NCI-H2196 treated with DMSO at 0.1 percent for 48 hours (cell line): Measurements from ENCODE around the gene E2F7.

ENCODE experiments used
- DNase-seq: peaks from one replicate; lab custom pipeline; 2025; ENCODE audit not compliant: unreplicated experiment; lab: John Stamatoyannopoulos, UW

The E2F7 gene

DNA sequence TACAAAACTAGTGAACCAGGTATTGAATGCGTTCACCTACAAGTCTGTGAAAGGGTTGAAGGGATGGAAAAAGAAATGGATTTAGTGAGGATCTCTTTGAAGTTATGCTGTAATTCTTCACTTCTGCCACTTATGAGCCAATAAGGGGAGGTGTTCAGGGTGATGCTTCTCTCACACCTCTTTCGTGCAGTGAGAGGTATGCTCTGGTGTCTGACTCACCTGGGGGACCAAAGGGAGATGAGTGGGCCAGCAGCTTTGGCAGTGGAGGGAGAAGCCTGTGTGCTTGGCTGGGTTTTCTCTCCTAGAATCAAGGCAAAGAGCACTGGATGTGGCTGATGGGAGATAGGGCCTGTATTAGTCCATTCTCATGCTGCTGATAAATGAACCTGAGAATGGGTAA is 45.4 kb downstream of the E2F7 start:
- no peak for DNase-seq

DNA sequence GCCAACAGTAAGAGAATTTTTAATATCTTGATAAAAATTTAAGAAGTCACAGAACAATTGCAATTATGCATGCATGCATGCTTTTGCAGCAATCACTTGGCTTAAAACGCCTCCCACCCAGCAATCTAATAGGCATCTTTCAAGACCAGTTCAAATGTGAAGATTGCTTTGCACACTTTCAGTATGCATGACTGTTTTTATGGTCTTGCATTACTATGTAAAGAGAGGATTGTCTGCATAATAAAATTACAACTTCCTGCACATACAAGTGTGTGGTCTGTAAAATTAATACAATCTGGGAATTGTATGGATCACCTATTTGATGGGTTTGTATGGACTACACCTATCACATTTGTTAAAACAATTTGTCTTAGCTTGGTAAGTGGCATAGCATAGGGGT is 48.8 kb downstream of the E2F7 start:
- no peak for DNase-seq

DNA sequence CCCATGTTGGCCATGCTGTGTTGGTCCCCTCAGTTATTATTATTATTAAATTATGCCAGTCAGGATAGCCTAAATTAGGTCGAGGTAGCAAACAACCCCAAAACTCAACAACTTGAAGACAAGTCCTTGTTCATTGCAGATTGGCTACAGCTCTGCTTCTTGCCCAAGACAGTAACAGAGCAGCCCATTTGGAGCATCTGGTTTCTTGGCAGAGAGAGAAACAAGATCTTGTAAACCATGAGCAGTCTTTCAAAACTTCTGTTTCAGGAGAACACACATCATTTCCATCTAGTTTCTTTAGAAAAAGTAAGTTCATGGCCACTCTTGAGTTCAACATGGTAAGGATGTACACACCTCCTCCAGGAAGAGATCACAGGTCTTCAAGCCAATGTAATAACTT is 52.3 kb downstream of the E2F7 start:
- no peak for DNase-seq

DNA sequence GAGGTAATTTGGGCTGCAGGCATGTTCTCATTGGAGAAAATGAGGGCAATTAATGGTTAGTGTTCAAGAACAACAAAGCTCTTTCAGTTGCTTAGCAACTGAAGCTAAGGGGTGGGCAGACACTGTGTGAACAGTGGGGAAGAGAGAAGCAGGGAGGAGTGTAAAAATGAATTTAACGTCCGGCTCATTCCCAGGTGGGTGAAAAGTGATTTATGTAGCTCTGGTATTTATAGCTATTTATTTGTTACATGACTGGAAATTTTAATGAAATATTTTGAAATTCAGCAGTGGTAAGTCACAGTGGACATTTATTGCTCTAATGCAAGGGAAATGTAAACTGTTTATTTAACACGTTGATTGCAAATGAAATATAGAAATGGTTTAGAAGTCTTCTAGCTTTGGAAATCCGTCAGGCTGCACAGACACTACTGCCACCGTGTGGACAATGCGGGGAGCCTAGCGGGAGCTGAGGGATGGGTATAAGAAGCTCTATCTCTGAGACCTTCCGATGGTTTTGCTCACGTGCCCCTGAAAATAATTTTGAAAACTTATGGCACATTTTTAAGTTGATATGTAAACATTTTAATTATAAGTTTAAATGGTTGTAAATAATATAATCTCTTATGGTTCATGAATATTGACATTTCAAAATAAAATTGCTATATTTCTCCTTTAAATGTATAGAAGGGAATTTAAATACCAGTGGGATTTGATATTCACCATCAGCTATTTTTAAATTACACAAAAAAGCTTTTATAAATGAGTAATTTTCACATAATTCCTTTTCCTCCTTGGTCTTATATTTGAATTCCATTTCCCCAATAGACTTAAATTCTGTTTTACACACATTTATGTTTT is 54.4 kb downstream of the E2F7 start:
- peak; percentile 57 for DNase-seq

DNA sequence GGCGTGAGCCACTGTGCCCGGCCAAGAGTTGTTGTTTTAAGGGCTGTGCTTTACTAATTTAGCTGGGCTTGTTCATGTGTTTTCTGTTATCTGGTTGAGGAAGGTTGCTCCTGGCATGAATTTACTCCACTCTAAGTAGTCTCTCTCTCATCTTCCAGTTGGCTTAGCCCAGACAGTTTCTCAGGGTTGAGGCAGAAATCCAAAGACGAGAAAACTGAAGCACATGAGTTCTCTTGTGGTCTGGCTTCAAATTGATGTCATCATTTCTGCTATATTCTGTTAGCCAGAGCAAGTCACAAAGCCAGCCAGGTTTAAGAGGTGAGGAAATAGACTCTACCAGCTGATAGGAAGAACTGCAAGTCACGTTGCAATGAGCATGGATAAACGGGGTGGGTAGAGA is 57.9 kb downstream of the E2F7 start:
- DNase-seq: no peak

DNA sequence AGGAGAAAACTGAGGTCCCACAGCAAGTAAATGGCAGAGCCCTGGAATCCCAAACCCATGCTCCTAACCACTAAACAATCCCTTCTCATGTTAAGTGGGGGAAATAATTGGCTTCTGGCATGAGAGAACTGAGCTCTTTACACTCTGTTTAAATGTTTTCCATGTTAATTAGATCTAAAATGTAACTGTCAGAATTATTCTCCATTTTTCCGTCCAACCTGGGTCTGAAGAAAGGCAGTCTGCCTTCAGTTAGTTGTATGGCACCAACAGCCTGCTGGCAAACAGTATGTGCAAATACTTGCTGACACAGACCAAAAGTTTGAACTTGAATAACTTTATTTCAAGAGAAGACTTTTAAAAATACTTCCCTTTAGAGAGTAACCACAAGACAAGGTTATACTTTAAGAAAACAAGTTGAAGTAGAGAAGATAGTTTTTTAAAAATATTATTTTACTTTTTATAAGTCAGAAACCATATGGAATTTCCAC is 59.7 kb downstream of the E2F7 start:
- no peak for DNase-seq

DNA sequence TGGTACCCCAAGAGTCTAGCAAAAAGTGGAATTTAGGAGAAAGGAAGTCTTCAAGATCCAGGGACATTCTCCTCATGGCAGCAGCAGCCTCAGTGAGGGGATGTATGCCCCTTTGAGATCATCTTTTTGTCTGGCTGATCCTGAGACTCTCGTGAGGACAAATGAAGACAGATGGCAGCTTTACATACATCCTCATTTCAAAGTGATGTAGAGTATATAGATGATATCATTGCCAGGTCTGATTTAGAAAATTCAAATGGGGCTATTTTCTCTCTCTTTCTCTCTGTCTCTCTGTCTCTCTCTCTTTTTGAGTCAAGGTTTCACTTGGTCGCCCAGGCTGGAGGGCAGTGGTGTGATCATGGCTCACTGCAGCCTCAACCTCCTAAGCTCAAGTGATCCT is 61.5 kb downstream of the E2F7 start:
- DNase-seq: no peak

DNA sequence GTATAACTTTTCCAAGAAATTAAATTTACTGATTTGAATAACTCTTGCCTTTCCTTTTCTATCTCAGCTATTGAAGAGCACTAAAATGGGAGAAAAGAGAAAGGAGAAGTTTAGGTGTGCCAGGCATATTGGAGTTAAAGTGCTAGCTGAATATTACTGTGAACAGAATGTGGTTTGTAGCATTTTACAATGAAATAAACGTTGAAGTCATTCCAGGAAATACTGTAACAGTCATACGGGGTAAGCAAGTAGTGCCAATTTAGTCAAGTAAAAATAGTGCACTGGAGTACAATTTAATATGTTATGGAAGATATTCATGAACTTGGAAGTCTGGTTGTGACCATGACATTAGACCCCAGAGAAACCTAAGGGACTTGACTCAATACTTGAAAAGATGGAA is 62.1 kb downstream of the E2F7 start:
- no peak for DNase-seq

DNA sequence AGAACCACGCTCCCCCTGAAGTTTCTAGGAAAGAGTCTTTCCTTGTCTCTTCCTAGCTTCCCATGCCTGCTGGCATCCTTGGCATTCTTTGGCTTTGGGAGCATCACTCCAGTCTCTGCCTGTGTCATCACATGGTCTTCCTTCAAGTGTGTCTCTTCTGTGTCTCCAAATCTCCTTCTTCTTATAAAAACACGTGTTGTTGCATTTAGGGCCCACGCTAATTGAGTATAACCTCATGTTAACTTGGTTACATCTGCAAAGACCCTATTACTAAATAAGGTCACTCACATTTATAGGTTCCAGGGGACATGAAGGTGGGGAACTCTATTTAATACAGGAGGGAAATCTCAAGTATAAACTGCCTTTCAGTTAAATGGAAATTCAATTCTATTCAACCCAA is 63.0 kb downstream of the E2F7 start:
- DNase-seq: no peak

DNA sequence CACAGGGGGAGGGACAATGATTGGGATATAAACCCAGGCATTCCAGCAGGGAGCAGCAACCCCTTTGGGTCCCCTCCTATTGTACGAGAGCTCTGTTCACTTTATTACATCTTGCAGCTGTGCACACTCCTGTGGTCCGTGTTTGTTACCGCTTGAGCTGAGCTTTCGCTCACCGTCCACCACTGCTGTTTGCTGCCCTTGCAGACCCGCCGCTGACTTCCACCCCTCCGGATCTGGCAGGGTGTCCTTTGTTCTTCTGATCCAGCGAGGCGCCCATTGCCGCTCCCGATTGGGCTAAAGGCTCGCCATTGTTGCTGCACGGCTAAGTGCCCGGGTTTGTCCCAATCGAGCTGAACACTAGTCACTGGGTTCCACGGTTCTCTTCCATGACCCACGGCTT is 64.1 kb downstream of the E2F7 start:
- DNase-seq: no peak

DNA sequence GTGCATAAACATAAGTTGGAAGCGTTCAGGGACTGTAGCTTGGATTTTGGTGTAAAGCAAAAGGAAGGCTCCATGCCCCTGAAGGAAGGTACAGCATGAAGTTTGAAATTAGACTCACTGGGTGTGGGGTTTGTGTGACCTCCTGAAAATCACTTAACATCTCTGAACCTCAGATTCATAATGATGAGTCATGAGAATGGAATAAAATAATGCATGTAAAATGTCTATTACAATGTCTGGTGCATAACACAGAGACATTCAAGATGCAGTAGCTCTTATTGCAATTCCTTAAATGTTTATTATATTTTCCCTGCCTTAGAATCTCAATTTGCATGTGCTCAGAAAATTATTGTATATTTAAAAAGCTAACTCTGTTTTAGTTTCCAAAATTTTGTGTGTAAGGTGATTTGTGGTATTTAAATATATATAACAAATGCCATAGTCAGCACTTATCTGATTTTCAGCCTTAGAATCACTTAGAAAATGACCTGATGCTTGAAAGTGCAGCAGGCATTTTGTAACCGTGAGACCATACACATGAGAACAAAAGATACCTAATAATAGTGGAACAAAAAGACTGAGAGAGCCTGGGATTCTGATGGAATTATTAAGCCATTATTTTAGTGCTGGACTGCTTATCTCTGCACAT is 66.3 kb downstream of the E2F7 start:
- no peak for DNase-seq

DNA sequence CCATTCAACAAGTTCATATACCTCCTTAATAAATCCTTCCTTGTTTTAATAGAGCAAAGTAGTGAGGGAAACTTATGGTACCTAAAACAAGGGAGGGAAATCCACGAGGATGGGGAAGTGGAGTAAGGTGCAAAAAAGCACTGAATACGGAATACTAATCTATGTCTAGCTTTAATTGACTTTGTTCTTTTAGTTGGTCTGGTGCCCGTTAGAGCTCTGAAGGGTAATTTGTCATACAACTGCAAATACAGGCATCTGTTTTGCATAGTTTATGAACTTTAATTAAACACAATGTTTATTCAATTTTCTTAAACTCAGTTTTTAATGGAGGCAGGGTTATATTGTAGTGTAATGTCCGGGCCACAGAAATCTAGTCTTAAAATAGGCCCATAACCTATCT is 67.0 kb downstream of the E2F7 start:
- DNase-seq: no peak

DNA sequence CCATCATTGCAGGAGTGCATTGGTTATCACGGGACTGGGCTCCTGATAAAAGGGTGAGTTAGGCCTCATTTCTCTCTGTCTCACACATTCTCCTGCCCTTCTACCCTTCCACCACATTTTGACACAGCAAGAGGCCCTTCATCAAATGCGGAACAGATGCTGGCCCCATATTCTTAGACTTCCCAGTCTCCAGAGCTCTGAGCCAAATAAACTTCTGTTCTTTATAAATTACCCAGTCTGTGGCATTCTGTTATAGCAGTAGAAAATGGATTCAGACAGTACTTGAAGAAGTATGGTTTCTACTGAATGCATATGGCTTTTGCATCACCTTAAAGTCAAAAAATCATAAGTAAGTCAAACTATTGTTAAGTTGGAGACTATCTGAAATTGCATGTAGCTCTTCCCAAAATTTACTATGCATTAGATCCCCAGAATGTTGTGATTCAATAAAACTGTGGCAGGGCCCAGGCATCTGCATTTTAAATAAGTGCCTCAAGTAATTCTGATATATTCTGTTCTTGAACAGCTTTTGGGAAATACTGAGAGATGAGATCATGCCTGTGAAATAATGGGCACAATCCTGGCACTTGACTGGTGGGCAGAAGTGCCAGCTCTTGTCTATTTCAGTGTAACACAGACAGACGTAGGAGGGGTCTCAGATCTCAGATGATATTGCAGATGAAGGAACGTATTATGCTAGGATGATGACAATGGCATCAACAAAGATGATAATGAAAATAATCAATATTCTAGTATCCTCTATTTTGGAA is 68.2 kb downstream of the E2F7 start:
- DNase-seq: no peak

DNA sequence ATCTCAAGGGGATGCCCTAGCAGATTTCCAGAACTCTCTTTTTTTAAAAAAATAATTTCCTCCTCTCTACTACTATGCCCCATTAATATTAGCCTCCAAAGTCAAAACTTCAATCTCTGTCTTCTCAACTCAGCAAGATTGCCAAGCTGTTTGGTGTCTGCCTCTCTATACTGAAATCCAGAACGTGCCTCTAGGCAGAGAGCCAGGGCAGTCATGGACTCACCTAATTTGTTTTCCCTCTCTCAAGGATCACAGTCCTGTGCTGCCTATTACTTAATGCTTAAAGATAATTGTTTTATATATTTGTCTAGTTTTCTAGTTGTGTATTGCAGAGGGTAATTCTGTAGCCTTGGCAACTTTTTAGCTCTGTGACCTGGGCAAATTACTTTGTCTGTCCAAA is 74.7 kb downstream of the E2F7 start:
- DNase-seq: no peak

DNA sequence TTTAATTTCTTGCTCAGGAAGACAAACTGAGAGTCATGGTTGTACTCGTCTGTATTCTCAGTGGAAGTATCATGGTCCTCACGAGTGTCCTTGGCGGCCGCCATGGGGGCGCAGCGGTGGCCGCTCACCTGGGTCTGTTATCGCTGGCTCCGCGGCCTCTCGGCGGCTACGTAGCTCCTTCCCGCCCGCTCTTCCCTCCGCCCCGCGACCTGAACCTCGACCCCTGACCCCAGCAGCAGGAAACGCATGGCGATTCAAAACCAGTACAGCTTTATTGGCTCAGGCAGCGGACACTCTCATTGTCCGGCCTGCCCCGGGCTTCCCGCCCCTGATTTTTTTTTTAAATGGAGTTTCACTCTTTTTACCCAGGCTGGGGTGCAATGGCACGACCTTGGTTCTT is 80.8 kb downstream of the E2F7 start:
- no peak for DNase-seq

DNA sequence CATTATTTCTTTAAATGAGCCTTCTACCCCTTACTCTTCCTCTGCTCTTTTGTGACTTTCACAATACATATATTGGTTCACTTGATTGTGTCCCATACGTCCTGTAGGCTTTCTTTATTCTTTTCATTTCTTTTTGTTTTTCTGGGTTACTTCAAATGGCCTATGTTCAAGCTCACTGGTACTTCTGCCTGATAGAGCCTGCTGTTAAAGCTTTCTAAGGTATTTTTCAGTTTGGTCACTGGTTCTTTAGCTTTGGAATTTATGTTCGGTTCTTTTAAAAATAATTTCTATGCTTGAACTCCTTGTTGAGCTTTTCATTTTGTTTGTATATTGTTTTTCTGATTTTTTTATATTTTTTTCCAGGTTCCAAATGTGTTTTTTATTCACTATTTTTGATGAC is 81.9 kb downstream of the E2F7 start:
- DNase-seq: no peak

DNA sequence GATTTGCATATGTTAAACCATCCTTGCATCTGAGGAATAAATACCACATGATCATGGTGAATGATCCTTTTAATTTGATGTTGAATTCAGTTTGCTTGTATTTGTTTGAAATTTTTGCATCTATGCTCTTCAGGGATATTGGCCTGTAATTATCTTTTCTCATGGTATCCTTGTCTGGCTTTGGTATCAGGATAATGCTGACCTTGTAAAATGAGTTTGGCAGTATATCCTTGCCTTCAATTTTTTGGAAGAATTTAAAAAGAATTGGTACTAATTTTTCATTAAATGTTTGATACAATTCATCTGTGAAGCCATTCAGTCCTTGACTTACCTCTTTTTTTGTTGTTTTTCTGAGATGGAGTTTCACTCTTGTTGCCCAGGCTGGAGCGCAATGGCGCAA is 85.2 kb downstream of the E2F7 start:
- no peak for DNase-seq

DNA sequence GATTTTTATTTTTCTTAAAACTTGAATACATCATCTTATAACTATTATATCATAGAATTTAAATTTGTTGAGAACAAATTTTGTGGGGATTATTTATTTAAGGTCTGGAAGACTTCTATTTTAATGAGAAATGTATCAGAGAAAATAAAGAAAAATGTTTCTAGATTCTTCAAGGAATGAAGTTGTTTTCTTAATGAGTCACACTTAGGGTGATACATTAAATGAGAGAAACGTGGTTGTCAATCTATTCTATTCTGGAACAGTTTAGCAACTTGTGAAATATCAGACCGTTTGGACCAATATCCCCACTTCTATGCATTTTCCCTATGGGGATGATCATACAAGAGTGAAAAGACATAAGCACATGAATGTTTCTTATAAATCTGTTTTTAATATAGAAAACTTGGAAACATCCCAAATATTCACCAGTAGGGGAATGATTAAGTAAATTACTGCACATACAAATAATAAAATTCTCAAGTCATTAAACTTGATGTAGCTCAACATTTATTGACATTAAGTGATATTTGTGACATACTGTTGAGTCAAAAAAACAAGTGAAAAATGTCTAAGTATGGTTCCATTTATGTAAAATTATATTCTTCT is 88.5 kb downstream of the E2F7 start:
- no peak for DNase-seq
